ENCODE measurements around the gene CLDN22.
"Not testable (repeated sequence)": the region's sequence is repeated elsewhere in the genome, so short reads cannot be mapped to it uniquely, and the experiment has no call there.

Gene CLDN22

DNA sequence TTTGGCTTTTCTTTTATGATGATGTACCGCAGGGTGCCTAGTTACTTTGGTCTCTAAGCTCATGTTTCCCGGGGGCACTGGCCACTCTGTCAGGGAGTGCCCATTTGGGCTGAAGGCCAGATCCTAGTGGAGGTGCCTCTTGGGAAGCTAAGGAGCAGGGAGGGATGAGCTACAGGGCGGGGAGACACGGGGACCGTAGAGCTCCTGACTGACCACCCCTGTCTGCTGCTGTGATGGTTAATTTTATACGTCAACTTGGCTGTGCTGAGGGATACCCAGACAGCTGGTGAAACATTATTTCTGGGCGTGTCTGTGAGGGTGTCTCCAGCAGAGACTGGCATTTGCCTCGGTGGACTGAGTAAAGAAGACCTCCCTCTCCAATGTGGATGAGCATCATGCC, 27.1 kb upstream of the CLDN22 start:
- no peak for DNase-seq (ENCODE audit: low read depth in 2 of 2)

- DNase-seq (ENCODE audit: low read depth in 2 of 2) = no peak
Measured at GRCh38 chr4:183345261-183345660, 25.2 kb upstream of the CLDN22 start.

GRCh38 chr4:183344523-183345255, 24.6 kb upstream of the CLDN22 start:
- no peak for DNase-seq (ENCODE audit: low read depth in 2 of 2)

DNA sequence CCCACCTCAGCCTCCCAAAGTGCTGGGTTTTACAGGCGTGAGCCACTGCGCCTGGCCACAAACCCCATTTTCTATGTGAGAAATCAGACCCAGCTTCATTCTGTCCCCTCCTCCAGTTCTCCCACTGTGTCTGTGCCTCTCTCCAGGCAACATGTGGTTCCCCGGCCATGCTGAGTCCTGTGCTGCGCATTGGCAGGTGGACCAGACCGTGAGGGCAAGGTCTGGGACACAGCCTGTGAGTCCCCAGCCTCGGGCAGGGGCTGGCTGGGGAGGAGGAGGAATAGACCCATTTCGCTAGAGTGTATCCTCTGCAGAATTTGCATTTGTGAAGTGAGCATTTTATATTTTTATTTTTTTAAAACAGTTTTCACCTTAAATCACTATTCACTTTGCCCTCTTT, 23.7 kb upstream of the CLDN22 start:
- DNase-seq (ENCODE audit: low read depth in 2 of 2) = no peak

DNA sequence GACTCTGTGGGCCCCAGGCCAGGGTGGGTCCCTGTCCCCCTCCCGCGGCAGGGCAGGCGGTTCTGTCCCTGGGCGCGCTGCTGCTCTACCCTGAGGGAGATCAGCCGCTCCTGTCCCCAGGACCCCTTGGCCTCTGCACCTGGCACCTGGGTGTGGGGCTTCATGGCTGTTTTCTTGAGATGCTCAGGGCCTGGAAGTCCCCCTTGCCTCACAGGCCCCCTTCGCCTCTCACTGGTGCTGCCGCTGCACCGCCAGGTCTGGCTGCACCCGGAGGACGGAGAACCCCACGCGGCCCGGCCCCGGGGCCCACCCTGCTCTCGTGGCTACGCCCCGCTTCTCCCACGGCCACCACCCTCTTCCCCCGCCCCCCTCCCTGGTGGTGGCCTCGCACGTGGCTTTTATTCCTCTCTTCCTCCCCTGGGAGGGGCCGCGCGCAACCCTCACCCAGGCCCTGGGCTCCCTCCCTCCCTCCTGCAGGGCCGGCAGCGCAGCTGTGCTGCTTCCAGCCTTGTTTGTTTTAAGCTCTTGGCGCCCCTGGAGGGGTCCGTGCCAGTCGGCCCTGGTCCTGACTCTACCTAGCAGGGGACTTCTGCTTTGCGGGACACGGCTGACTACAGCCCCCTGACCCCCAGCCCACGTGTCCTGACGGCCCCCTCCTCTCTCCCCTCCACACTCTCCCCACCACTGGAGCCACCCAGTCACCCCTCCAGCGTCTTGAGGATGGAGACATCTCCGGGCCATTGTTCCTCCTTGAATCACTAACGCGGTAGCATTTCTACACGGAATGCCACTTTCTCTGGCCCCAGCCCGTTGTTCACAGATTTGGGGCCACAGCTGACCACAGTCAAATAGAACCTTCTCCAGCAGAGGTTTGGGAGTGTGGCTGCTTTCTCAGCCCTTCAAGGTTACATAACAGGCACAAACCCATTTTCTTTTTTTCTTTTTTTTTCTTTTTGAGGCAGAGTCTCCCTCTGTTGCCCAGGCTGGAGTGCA, 22.8 kb upstream of the CLDN22 start:
- no peak for DNase-seq (ENCODE audit: low read depth in 2 of 2)

GRCh38 chr4:183337833-183338232, 17.8 kb upstream of the CLDN22 start:
- no peak for DNase-seq (ENCODE audit: low read depth in 2 of 2)

- no peak for DNase-seq (ENCODE audit: low read depth in 2 of 2)
Measured at GRCh38 chr4:183337349-183337748, 17.3 kb upstream of the CLDN22 start.

DNA sequence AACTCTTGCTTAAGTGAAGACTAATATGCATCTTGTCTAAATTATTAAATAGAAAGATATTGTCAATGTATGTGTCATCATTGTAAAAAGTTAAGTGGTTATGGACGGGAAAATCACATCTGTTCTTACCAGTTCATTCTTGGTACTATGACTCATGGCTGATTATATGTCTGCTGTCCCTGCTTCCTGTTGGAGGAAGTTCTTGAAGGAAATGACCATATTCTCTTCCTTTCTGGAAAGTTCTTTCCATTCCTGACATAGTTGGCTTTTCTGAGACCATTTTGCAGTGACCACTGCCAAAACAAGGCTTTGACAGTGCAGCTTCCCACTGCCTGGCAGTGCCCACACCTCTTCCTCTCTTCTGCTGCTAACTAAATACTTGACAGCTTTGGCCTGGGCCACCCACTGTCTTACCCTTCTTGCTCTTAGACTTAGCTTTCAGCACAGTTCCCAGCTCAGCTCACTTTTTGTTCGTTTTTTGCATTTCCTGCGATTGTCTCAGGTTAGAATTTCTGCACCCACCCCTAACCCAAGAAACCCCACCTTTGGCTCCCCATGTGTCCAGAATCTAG, 15.4 kb upstream of the CLDN22 start:
- no peak for DNase-seq (ENCODE audit: low read depth in 2 of 2)

DNA sequence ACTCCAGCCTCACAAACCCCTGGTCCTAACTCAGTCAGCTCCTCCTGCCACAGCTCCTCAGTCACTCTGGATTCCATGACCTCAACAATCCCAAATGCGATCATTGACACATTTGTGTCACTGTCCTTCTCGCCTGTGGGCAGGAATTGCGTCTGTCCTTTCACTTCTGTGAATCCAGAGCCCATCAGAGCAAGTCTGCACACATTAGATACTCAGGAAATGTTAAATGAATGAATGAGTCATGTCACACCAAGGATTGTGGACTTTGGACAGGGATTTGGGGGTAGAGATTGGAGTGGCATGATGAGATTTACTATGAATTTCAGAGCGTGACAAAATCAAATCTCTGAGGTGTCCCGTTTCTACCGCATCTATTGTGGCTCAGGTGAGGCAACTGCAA, 13.9 kb upstream of the CLDN22 start:
- no peak for DNase-seq (ENCODE audit: low read depth in 2 of 2)

DNA sequence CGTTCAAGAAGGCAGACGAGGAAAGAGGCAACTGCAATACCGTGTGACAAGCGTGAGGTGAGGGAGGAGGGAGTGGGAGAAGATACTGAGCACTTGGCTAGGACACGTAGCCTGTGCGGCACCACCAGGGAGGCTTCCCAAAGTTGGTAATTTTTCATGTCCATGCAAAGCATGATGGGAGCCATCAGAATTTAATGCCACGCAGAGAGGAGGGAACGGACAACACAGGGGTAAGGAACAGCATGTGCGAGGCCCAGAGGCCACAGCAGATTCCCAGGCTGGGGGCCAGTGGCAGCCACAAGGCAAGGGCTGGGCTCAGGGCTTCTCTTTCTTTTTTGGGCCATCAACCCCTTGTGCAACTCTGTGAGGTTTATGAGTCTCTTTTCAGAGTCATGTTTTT, 13.1 kb upstream of the CLDN22 start:
- DNase-seq (ENCODE audit: low read depth in 2 of 2) = no peak

DNA sequence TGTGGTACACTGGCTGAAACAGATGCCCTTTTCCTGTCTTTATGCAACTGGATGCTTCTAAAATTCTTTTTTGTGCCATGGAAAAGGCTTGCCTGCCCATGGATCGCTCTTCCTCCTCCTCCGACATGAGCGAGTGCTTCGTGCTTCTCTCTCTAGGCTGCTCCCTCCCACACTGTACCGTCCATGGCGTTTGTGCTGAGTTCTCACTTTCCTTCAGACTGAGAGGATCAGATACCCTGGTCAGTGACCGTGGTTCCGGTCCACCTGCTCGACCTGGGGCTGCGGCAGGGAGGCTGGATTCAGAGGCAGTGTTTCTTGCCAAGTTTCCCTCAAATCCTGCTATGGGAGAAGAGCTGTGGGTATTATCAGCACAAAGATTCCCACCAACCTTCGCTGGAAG, 12.4 kb upstream of the CLDN22 start:
- DNase-seq (ENCODE audit: low read depth in 2 of 2) = no peak

GRCh38 chr4:183330841-183331240, 10.8 kb upstream of the CLDN22 start:
- no peak for DNase-seq (ENCODE audit: low read depth in 2 of 2)

DNA sequence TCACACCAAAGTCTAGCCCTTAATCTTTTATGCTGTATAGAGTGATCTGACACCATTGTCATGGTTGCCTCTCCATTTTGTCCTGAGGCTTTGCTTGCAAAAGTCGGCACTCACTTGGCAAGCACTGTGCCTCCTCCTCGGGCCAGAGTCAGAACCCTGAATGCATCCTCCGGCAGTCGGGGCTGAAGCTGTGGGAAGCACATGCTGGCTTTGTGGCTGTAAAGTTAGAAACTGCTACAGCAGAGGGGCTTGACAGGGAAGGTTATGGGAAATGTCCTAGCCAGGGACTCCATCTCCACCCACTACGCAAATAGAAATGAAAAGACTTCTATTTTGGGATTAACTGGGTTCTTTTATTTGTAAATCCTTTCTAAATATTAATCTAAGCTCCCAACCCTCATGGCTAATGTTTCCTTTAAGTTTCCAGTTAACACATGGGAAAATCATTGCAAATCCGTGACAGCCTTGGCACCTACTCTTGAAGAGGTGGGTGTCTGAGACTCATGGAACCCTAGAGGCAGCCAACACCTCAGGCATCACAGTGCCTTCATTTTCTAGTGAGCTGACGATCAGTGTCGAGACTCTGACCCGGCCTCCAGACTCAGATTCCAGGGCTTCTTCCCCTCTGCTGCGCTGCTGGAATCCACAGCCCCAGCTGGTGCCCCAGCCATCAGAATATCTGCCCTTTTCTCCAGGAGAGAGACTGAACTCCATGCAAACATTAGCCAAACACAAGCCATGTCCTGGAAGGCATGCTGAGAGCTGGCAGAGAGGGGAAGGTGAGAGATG, 10.1 kb upstream of the CLDN22 start:
- no peak for DNase-seq (ENCODE audit: low read depth in 2 of 2)

- no peak for DNase-seq (ENCODE audit: low read depth in 2 of 2)
Measured at GRCh38 chr4:183329244-183329643, 9.2 kb upstream of the CLDN22 start.

DNA sequence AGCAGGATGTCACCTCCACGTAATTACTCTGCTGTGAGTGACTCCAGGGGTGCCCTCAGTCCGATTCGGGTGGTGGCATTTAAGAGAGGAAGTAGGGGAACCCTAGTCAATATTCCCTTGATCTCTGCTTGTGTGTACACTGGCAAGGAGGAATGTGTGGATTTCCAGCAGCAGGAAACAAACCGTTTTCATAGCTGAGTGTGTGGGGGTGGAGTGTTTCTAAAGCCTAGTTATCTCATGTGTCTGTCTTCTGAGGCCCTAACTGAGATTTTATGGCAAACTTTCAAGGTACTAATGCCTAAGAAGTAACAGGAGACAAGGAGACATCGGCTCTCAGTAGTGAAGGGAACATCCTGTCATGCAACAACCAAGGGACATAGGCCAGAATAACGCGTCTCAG, 8.8 kb upstream of the CLDN22 start:
- no peak for DNase-seq (ENCODE audit: low read depth in 2 of 2)

DNA sequence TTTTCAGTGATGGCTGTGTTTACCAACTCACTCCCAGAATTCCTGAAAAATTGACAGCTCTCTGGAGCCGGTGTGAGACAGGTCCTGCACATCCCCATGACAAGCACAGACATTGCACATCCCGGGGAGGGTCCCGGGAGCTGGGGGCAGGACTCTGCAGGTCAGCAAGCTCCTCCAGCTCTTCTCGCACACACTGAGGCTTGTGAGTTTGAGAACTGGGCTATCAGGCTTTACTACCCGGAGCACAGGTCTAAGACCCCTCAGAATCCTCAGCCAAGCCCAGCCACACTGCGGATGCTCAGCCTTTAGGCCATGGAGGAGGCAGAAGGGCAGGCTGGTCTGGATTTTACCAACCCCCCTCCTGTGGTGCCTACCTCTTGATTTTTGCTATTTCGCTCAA, 7.8 kb upstream of the CLDN22 start:
- no peak for DNase-seq (ENCODE audit: low read depth in 2 of 2)

- DNase-seq (ENCODE audit: low read depth in 2 of 2) = no peak
Measured at GRCh38 chr4:183326853-183327252, 6.8 kb upstream of the CLDN22 start.

GRCh38 chr4:183326387-183326786, 6.3 kb upstream of the CLDN22 start:
- not testable (repeated sequence) for DNase-seq (ENCODE audit: low read depth in 2 of 2)

GRCh38 chr4:183324619-183325018, 4.5 kb upstream of the CLDN22 start:
- no peak for DNase-seq (ENCODE audit: low read depth in 2 of 2)

DNA sequence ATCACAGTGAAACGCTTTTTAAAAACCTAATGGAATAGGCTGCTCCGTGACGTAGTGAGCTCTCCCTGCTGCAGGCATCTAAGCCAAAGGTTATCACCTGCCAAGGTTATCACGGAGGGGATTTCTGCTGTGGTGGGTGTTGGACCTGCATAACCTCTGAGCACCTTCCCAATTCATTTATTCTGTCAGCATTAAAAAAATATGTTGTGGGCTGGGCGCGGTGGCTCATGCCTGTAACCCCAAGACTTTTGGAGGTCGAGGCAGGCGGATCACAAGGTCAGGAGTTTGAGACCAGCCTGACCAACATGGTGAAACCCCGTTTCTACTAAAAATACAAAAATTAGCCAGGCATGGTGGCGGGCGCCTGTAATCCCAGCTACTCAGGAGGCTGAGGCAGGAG, 4.0 kb upstream of the CLDN22 start:
- DNase-seq (ENCODE audit: low read depth in 2 of 2) = not testable (repeated sequence)

- no peak for DNase-seq (ENCODE audit: low read depth in 2 of 2)
Measured at GRCh38 chr4:183323295-183323694, 3.2 kb upstream of the CLDN22 start.

DNA sequence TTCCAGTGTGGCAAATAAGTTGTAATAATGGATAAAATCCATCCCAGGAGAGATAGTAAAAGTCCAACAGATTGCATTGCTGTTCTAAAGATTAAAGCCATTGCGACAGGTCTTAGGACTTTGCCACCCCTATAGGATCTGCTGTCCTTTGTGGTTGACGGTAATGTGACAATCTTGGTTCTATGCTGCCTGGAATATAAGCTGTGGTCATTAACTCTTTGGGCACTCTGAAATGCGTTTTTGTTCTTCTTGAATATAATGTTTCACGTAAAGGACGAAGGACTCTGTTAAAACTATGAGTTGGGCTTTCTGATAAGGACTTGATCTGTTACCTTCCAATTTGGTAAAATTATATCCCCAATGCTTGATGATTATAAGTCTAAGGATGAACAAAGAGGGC, 2.2 kb upstream of the CLDN22 start, which contains the start of gene CLDN24:
Gene CLDN24 (minus strand): TSS at position 101 of the 400 bp plus-strand sequence. CDS start 0 bp downstream, at position 101.
- DNase-seq (ENCODE audit: low read depth in 2 of 2) = no peak
